ENCODE data around the gene CLEC6A.
"Not testable (repeated sequence)": the region's sequence is repeated elsewhere in the genome, so short reads cannot be mapped to it uniquely, and the experiment has no call there.

The CLEC6A gene

DNA sequence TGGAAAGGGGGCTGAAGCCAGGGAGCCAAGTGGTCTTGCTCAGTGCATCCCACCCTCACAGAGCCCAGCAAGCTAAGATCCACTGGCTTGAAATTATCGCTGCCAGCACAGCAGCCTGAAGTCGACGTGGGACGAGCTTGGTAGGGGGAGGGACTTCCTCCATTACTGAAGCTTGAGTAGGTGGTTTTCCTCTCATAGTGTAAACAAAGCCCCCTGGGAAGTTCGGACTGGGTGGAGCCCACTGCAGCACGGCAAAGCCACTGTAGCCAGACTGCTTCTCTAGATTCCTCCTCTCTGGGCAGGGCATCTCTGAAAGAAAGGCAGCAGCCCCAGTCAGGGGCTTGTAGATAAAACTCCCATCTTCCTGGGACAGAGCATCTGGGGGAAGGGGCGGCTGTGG lies 40.3 kb downstream of the CLEC6A start:
- DNase-seq: not testable (repeated sequence)

DNA sequence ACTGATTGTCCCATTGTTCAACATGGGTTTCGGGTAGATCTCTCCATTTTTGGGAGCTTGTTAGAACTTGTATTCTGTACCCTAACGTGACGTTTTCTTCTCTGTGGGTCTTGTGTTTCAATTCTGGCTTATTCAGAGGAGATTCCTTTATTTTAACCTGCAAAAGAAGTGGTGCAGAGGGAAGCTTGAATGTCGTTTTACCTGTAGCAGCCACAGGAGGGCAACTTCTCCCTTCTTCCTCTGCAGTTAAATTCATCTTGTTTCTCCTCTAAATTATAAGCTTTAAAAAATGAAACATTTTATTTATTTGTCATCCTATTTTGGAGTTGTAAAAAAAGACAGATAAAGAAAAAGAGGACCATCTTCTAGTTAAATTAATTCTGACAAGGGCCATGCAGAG lies 43.9 kb downstream of the CLEC6A start:
- no peak for DNase-seq

DNA sequence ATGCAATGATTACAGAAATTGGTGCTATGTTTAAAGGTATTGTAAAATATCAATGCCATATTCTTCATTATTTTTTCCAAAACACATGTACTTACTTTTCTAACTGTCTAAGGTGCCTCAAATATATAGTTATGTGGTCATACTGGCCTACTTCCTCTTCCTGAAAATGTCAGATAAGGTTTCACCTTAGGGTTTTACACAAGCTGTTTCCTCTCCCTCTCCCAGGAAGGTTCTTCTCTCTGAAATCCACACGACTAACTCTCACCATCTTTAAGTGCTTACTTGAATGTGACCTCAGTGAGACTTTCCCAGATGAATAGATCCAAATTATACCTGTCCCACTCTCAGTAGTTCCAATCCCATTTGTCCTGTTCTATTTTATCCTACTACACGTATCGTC lies 46.0 kb downstream of the CLEC6A start:
- DNase-seq: no peak

DNA sequence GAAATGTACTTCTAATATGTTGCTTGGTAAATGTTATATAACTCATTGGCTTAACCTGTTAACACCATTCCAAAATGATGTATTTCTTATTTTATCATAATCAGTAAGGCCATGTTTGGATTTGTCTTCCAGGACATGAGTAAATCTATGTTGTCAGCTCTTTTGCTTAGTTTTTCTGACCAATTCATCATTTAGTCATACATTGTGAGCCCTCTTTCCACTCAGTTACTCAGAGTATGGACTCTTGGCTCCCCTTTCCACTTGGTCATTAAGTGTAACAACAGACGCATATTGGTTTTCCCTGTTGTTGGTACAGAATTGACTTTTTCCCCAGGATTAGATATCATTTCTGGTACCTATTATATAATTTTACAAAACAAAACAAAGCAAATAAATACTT lies 48.6 kb downstream of the CLEC6A start:
- DNase-seq: no peak

DNA sequence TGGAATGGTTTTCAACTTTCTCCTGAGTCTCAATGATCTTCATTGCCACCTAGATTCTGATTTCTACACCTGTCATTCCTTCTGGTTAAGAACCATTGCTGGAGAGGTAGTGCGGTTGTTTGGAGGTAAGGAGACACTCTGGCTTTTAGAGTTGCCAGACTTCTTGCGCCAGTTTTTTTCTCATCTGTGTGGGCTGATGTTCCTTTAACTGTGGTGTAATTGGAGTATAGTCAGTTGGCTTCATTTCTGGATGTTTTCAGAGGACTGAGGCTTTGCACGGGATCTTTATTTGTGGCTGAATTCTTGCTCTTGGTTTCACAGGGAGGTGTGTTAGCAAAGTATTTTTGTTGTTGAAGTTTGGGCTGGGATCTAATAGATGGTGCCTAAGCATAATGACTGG lies 51.8 kb downstream of the CLEC6A start:
- no peak for DNase-seq

DNA sequence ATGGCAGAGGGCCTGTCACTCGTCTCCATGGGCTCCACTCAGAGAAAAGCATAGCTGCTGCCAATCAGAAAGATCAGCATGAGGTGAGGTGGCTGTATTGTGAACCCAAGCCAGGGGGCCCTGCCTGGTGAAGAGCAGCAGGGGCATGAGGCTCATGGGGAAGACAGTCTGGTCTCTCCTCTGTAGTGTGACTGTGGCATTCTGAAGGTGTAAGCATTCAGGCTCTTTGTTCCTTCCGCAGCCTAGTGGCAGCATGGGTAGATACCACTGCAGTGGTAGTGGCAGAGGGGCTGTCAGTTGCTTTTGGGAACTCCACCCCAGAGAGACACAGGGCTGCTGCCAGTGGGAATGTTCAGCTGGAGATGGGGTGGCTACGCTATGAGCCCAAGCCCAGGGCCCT lies 52.5 kb downstream of the CLEC6A start:
- no peak for DNase-seq

DNA sequence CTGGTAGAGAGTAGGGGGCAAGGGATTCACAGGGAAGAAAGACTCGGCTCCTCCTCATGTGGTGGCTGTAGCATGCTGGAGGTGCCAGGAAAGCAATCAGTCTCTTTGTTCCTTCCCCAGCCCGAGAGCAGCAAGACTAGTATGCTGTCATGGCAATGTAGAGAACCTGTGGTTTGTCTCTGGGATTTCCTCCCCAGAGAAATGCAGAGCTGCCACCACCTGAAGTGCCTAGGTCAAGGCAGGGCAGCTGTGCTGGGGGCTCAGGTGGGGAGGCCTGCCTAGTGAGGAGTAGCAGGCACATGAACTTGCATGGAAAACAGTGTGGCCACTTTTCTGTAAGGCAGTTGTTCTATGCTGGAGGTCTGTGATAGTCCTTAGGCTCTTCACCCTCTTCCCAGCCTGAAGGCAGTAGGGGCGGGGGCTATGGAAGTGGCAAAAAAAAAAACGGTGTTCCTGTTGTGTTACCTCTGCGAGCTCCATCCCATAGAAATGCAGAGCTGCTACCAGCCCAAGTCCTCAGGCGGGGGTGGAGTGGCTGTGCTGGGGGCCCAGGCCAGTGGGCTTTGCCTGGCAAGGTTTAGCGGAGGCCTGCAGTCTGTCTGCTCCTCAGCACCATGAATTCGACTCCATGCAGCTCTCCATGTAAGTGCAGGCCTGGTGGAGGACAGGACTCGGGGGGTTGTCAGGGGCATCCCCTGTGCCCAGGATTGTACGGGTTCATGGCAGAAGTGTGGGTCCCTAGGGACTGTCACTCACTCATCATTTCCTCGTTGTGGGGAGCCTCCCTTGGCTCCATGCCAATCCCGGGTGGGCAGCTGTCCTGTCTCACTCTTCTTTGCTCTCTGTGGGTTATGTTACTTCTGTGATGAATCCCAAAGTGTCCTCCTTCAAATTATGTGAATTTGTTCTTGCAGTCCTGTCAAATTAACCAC lies 53.4 kb downstream of the CLEC6A start:
- no peak for DNase-seq

DNA sequence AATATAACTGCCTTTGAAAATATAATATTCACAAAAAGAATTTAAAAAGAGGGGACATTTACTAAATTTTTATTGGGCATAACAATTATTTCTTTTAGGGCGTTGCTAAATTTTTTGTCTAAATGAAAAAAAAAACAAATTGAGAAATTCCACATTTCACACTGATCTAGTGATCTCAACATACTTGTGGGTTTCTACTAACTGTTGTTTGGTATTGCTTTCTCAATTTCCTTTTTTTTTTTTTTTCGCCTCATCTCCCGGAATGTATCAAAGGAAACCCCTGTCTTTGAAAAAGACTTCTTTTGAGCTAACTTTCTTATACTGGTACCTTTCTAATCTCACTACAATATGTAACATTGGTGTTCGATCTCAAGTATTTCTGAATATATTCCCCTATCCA lies 57.5 kb downstream of the CLEC6A start, which contains the start of gene CLEC4D:
Gene CLEC4D, plus strand, starts transcription at position 248 of the 400 bp plus-strand sequence. CDS start 230 bp downstream, outside the sequence.
- DNase-seq: no peak

DNA sequence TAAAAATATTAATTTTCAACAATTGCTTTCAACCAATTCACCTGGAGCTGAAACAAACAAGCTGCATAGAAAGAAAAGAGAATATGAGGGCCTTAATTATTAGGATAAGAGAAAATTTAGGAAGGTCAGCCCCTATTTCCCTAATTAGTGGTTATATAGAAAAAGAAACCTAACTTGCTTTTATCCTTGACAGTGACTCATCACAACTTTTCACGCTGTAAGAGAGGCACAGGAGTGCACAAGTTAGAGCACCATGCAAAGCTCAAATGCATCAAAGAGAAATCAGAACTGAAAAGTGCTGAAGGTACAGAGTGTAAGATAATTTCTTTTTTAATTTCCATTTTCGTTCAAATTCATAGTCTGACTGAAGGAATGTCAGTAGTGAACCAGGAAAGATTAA lies 62.2 kb downstream of the CLEC6A start:
- DNase-seq: no peak

DNA sequence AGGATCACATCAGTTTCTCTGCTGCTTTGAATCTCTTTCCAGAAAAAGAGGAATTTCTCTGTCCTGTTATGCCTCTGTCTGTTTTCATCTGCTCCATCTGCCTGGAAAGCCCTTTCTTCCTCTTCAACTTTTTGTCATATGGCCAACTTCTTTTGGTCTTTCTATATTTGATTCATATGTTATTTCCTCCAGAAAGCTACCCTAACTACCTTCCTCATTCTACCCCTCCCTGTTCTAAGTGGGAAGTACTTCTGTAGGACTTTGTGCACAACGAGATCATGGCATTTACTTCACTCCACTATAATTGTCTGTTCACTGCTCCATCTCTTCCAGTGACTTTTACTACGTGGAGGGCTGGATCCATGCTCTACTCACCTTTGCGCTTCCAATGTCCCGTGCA lies 63.4 kb downstream of the CLEC6A start:
- DNase-seq: no peak

DNA sequence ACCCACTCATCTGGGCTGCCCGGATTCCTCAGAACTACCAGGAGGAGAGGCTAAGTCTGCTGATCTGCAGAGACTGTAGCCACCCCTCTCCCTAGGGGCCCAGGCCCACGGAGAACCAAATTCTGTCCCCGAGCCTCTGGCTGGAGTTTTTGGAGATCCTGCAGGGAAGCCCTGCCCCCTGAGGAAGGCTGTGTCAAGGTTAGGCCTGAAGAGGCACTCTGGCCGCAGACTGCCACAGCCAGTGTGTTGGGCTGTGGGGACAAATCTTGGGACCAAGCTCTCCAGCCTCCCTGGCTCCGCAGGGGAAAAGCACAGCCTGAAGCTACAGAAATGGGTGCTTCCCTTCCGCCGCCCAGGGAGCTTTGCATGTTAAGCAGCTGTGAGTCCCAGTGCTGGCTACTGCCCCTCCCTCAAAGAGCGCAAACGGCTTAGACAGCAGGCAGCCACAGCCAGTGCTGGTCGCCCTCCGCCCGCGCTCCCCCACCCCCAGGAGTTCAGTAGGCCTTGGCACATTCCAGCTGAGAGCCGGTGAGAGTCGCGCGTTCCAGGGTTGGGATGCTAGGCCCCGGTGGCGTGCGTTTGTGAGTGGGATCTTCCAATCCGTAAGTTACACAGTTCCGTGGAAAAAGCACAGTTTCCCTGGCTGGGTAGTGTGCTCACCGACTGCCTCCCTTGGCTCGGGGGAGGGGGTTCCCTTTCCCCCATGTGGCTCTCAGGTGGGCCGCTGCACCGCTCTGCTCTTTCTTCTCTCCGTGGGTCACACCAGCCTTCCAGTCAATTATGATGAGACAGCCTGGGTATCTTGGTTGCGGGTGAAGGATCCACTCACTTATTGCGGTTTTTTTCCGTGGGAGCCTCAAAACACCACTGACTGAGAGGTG lies 71.7 kb downstream of the CLEC6A start:
- no peak for DNase-seq
